Upper lobe of right lung (tissue), 1 donor: ENCODE results near the gene HES4. TPM values are rescaled to one million over a fixed set of nuclear protein-coding genes. Genes with fewer than 3 reads are reported as not detected.
A peak's percentile ranks its signal among the peaks of the same experiment; 100 is the strongest.

ENCODE experiments used
- ATAC-seq: fragments of 200-7000 bp; cut with Tn5 transposase; one replicate; pipeline ENCODE4 v1.9.1; 2020; ENCODE audit warnings: mild to moderate bottlenecking, moderate library complexity
- DNase-seq: peaks from one replicate; pipeline ENCODE4 v3.0.0-alpha.2; 2020
- H3K27ac ChIP-seq: fragments of 200-600 bp; one replicate; pipeline ENCODE4 v1.8.0; 2022
- H3K27me3 ChIP-seq: fragments of 200-600 bp; one replicate; pipeline ENCODE4 v1.8.0; 2022; ENCODE audit warnings: mild to moderate bottlenecking
- H3K36me3 ChIP-seq: fragments of 200-600 bp; one replicate; pipeline ENCODE4 v1.8.0; 2022
- H3K4me1 ChIP-seq: fragments of 200-600 bp; one replicate; pipeline ENCODE4 v1.8.0; 2022
- H3K4me3 ChIP-seq: fragments of 200-600 bp; one replicate; pipeline ENCODE4 v1.8.0; 2022; ENCODE audit warnings: mild to moderate bottlenecking
- H3K9me3 ChIP-seq: fragments of 200-600 bp; one replicate; pipeline ENCODE4 v1.8.0; 2022
- intact Hi-C: fragments of 100-400 bp; cut with DNase I; formaldehyde crosslinking; loops from one replicate; pipeline ENCODE4 v1.11.0; 2022
- total RNA-seq: library from RNA; stranded (reverse); fragmentation: NEBNext Ultra II Directional; extraction: Animal tissue kit (Norgen Biotek cat#: 25700); gene quantifications from one replicate; pipeline ENCODE4 v1.2.1, GENCODE V29; 2021
- TF ChIP-seq, protein P1 (sequence below): fragments of 200-600 bp; IDR thresholded peaks from one replicate; pipeline ENCODE4 v1.8.0; 2022; ENCODE audit warnings: antibody characterized with exemption
- donor health status: DM: no; HTN: yes; CAD: no; lungs with severe emphysema.

HES4 gene
- total RNA-seq, 1 donor from 2014 or later: 26.8 TPM

DNA sequence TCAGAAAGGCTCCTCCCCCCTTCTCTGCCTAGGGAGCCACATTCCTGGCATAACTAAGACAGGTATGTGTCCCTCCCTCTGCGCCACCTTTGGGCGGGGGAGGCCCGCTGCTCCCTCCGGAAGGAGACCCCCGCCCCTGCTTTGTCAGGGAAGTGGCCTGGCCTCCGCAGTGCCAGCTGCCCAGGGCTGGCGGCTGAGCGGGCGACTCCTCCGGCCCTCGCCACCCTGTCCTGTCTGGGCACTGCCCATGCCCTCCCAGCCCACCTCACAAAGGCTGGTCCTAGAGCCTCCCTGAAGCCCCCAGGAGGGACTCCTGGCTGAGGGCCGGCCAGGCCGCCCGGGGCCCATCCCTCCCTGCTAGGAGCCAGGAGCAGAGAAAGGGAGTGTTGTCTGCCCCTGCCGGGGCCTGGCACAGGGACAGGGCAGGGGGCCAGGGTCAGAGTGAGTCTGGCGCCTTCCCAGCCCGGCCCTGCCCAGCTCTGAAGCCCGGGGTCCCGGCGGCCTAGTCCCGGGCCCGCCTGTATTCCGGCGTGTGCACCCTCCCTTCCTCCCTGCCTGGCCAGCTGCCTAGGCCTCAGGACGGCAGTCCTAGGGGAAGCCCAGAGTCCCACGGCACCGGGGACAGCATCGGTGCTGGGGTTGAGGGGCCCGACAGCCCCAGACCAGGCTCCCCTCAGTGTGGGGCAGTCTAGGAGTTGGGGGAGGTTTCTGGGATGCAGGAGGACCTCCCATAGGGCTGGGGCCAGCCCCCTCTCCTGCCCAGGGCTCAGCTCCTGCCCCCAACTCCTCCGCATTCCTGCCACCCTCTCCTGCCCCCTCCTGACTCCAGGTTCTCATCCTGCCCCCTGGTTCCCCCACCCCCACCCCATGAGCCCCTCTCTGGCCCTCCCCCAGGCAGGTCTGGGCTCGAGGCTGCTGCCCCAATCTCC lies 25.1 kb upstream of the HES4 start:
- Histone ChIP-seq H3K9me3 (no peaks in the 10 kb centered on the region), H3K36me3 (no peaks in the 10 kb centered on the region), H3K4me3 (peak overlapping the region; percentile 31), H3K27me3 (no peaks in the 10 kb centered on the region), H3K4me1 (peaks cover 27% of the 10 kb centered on the region), H3K27ac (peak overlapping the region; percentile 77)
- TF ChIP-seq, protein P1, sequence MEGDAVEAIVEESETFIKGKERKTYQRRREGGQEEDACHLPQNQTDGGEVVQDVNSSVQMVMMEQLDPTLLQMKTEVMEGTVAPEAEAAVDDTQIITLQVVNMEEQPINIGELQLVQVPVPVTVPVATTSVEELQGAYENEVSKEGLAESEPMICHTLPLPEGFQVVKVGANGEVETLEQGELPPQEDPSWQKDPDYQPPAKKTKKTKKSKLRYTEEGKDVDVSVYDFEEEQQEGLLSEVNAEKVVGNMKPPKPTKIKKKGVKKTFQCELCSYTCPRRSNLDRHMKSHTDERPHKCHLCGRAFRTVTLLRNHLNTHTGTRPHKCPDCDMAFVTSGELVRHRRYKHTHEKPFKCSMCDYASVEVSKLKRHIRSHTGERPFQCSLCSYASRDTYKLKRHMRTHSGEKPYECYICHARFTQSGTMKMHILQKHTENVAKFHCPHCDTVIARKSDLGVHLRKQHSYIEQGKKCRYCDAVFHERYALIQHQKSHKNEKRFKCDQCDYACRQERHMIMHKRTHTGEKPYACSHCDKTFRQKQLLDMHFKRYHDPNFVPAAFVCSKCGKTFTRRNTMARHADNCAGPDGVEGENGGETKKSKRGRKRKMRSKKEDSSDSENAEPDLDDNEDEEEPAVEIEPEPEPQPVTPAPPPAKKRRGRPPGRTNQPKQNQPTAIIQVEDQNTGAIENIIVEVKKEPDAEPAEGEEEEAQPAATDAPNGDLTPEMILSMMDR: no peak
- ATAC-seq (peak; percentile 75), DNase-seq (peak; percentile 88)
- intact Hi-C loops: no loop called here

DNA sequence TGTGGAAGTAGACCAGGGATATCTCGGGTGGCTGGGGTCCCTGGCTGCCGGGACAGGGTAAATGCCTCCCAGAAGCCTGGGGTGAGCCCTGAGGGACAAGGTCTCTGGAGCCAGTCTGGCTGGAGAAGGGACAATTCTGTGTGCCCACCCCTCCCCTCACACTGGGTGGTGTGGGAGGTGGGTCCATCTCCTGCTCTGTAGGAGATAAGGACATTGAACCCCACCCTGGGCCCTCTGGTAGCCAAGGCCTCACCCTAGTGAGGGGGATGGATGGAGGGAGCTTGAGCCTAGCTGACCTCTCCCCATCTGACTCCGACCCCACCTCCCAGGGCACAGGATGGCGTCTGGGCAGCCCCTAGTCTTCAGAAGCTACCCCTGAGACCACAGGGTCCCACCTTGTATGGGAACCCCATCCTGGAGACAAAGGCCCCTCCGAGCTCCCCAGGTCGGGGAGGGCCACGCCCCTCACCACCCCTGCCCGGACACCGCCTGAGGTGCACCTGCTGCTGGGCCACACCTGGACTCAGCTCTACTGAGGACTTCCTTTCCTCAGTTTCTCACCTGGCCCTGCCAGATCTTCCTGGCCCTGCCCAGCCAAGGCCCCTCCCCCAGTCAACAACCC lies 24.4 kb upstream of the HES4 start:
- DNase-seq (no peak), ATAC-seq (no peak)
- Histone ChIP-seq H3K4me3 (peak overlapping the region; percentile 31), H3K9me3 (no peaks in the 10 kb centered on the region), H3K27me3 (no peaks in the 10 kb centered on the region), H3K4me1 (peaks cover 27% of the 10 kb centered on the region), H3K36me3 (no peaks in the 10 kb centered on the region), H3K27ac (peak overlapping the region; percentile 77)
- TF ChIP-seq, protein P1: no peak
- intact Hi-C loops: no loop called here

DNA sequence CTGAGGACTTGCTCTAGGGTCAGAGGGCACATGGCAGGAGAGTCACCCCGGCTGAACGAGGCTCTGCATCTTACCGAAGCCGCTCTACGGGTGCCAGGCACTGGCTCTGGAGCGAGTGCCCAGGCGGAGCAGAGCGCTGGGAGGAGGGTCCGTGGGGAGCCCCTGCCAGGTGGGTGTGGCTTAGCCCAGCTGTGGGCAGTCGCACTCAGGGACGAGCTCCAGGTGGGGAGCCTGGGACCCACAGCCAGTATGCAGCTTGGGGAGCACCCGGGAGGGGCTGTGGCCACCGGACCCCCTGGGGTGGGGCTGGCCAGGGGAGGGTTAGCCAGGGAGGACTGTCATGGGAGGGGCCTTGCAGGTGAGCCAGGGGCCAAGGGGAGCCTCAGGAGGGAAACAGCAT lies 23.8 kb upstream of the HES4 start:
- intact Hi-C loops: no loop called here
- ATAC-seq (no peak), DNase-seq (no peak)
- H3K27me3 ChIP-seq: no peaks in the 10 kb centered on the region
- H3K9me3 ChIP-seq: no peaks in the 10 kb centered on the region
- TF ChIP-seq, protein P1: no peak
- no peaks in the 10 kb centered on the region for H3K36me3 ChIP-seq
- H3K4me1 ChIP-seq: peaks cover 32% of the 10 kb centered on the region
- H3K4me3 ChIP-seq: no peak overlapping the region
- no peak overlapping the region for H3K27ac ChIP-seq

DNA sequence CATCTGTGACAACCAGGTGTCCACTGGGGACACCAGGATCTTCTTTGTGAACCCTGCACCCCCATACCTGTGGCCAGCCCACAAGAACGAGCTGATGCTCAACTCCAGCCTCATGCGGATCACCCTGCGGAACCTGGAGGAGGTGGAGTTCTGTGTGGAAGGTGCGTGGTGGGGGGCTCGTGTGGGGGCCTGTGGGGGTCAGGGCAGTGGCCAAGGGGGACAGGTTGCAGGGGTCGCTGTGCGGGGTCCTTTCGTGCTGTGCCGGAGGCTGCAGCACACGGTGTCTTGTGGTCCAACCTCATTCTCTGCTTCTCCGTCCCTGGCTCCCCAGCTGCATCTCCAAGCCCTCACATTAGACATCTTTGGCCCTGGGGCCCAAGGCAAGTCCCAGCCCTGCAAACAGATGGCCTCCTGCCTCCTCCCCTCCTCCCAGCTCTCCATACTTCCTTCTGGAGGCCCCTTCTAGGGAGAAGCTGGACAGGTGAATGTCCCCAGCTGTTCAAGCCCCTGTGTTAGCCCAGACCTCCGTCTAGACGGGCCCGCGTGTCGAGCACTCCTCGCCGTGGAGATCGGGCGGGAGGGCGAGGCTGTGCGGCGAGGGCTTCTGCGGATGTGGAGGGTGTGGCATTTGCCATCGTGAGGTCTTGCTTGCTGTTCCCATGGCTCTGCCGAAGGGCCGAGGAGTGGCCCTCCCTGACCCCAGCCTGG lies 22.6 kb upstream of the HES4 start:
- H3K9me3 ChIP-seq: no peaks in the 10 kb centered on the region
- no peaks in the 10 kb centered on the region for H3K27me3 ChIP-seq
- no peak for DNase-seq
- intact Hi-C loops: no loop called here
- no peak overlapping the region for H3K4me3 ChIP-seq
- no peaks in the 10 kb centered on the region for H3K36me3 ChIP-seq
- H3K4me1 ChIP-seq: peaks cover 32% of the 10 kb centered on the region
- TF ChIP-seq, protein P1: no peak
- H3K27ac ChIP-seq: no peak overlapping the region
- no peak for ATAC-seq

DNA sequence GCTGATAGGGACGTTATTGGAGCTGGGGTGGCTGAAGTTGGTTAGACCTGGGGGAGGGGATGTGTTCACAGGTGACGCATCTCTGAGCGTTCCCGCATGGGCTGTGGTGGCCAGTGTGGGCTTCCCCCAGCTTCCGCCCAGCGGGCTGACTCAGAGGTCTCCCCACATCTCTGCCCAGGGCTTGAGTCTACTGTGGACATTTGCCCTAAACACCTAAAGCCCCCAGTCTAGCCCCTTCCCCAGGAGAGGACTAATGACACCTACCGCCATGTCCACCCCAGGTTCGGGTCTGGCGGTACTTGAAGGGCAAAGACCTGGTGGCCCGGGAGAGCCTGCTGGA lies 22.0 kb upstream of the HES4 start:
- no peak overlapping the region for H3K4me3 ChIP-seq

More for the DNA sequence above, 22.0 kb upstream of the HES4 start:
- no peaks in the 10 kb centered on the region for H3K27me3 ChIP-seq
- H3K27ac ChIP-seq: no peak overlapping the region
- ATAC-seq (no peak), DNase-seq (no peak)
- peaks cover 32% of the 10 kb centered on the region for H3K4me1 ChIP-seq
- H3K36me3 ChIP-seq: no peaks in the 10 kb centered on the region
- TF ChIP-seq, protein P1: no peak
- intact Hi-C loops: no loop called here
- no peaks in the 10 kb centered on the region for H3K9me3 ChIP-seq
